ENCODE results near the gene SAPCD2. TPM values are rescaled to one million over a fixed set of nuclear protein-coding genes. Genes with fewer than 3 reads are reported as not detected.
"Not testable (repeated sequence)": the region's sequence is repeated elsewhere in the genome, so short reads cannot be mapped to it uniquely, and the experiment has no call there.

SAPCD2 gene
- total RNA-seq, 1 experiment from 2014 or later, result 17.7 TPM

DNA sequence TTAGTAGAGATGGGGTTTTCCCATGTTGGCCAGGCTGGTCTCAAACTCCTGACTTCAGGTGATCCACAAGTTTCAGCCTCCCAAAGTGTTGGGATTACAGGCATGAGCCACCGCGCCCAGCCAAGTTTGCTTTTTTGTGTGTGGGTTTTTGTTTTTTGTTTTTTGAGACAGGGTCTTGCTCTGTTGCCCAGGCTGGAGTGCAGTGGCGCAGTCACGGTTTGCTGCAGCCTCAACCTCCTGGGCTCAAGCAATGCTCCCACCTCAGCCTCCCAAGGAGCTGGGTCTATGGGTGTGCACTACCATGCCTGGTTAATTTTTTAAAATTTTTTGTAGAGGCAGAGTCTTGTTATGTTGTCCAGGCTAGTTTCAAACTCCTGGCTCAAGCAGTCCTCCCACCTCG, 36.9 kb downstream of the SAPCD2 start:
- DNase-seq (ENCODE audit: low read depth), result not testable (repeated sequence)

GRCh38 chr9:137032858-137033257, 37.5 kb downstream of the SAPCD2 start:
- DNase-seq (ENCODE audit: low read depth), result no peak

DNA sequence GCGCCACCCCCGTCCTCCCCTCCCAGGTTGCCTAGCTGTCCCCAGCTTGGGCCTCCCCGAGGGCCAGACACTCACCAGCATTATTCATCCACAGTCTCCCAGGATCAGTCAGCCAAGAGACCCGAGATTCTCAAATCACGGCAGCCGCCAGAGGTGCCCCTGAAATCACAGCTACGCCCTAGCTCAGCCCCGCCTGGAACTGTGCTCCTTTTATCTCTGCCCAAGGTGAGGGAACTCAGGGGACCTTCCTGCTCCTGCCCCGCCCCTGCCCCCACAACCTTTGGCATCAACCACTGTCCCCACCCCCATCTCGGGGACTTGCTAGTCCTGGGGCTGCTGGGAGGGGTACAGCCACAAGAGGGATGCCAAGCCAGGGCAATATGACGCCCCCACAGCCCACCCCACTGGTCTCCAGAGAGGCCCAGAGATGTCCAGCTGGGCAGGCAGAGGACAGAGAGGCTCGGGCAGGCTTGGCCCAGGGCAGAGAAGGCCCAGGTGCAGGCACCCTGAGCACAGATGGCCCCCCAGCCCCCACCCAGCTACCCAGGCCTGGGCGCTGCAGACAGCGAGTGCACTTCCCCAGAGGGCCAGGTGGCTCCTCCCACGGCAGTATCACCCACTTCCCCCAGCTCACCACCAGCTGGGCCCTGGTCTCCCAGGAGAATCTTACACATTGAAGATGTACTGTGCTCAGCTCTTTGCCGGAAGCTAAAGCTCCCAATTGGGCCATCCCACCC, 38.3 kb downstream of the SAPCD2 start, which contains the start of gene FUT7:
Gene FUT7, minus strand, starts transcription at position 185 of the 737 bp plus-strand sequence. Its CDS starts 97 bp downstream, at position 88.
- DNase-seq (ENCODE audit: low read depth), result no peak

- DNase-seq (ENCODE audit: low read depth), result no peak
Observed at GRCh38 chr9:137030538-137031527, 39.5 kb downstream of the SAPCD2 start.

DNA sequence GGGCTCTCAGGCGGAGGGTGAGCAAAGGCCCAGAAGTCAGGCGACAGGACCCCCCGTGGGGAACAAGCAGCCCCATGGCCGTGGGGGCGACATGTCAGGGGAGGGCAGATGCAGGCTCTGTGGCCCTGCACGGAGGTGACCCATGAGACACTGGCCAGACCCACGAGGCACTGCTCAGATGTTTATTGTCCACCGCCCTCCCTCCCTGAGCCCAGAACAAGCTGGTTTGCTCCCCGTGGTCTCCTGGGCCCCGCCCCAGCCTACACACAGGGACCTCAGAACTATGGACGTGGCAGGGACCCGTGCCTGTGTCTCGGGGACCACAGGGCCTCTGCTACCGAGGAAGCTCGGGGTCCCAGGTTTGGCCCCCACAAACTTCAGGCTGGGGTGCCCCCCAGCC, 40.4 kb downstream of the SAPCD2 start:
- no peak for DNase-seq (ENCODE audit: low read depth)

- peak; percentile 50 for DNase-seq (ENCODE audit: low read depth)
Observed at GRCh38 chr9:137029058-137029936, 41.1 kb downstream of the SAPCD2 start.

DNA sequence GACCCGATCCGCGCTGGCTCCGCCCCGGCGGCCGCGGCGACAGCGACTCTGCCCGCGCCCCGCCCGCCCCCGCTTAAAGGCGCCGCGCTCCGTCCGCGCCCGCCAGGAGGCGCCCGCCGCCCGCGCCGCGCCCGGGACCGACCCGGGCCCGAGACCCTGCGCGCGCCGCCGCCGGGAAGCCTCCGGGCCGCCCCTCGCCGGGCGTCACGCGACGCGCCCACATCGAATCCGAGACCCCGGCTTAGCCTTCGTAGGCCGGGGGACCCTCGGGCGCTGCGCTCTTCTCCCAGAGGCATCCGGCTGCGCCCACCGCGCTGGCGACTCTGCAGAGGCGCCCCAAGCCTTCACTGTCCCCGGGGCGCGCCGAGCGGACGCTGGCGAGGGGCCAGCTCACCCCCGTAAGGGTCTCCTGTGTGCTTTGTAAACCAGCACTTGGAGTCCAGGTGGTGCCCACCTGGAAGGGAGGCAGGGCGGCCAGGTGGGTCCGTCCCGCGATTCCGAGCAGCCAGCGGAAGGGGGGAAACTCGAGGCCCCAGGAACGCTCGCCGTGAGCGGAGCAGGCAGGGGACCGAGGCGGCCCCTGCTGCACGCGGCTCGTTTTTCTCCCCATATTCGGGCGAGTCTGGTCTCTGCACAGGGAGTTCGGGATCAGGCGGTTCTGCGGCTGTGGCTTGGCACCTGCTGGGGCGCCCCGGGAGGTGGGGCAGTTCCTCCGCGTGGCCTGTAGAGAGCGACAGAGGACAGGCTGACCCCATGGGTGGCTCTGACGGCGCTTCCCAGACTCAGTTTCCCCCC, 41.9 kb downstream of the SAPCD2 start:
- peak; percentile 38 for DNase-seq (ENCODE audit: low read depth)

DNA sequence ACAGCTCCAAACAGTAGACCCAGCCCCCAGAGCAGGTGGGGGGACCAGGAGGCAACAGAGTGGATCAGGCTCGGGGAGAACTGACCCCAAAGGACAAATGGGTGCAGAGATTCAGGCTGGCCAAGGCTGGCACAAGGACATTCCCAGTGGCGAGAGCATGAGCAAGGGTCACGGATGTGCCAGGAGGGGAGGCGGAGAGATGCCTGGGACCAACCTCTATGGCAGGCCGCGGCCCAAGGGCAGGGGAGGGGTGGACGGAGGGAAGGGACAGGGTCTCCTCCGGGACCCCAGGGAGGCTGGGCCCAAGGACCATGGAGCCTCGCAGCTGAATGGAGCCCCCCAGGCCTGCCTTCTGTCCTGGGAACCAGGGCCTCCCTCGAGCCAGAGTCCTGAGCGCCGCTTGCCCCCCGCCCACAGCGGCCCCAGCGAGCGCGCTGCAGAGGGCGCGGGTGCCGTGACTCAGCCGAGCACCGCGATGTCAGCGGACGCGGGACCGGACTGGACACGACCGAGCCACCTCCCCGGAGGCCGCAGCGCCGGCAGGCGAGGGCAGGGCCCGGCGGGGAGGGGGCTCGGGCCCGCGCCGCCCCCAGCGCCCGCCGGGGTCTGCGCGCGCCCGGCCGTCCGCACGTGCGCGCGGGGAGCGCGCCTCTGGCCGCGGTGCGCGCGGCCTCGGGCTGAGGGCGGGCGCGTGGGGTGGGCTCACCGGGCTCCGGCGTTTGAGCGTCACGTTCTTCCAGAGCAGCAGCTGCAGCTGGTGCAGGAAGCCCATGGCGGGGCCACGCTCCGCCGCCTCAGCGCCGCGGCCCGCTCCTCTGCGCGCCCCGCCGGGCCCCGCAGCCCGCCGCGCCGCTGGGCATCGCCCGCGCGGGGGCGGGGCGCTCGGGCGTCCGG, 42.7 kb downstream of the SAPCD2 start, which contains the start of gene ABCA2:
Gene ABCA2, minus strand, starts transcription at position 869 of the 894 bp plus-strand sequence. Its CDS starts 97 bp downstream, at position 772.
- no peak for DNase-seq (ENCODE audit: low read depth)

- DNase-seq (ENCODE audit: low read depth), result no peak
Observed at GRCh38 chr9:137026828-137027227, 43.5 kb downstream of the SAPCD2 start.

GRCh38 chr9:137026384-137026783, 44.0 kb downstream of the SAPCD2 start:
- no peak for DNase-seq (ENCODE audit: low read depth)

DNA sequence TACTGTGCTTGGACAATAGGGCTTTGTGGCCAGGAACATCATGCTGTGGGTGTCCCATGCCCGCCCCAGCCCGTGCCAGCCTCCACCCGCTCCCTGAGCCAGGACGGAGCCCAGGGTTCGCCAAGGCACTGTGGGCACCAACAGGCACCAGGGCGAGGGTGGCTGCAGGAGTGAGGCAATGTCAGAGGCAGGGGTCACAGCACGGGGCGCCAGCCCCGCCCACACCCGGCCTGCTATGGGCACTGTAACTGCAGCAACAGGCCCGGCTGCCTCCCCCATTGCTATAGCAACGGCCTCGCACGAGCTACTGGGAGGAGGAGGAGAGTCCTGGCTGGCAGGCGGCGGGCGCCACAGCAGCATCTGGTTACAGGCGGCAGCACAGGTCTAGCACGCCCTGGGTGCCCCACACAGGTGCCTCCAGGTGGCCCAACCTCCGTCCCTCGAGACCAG, 44.8 kb downstream of the SAPCD2 start:
- DNase-seq (ENCODE audit: low read depth), result no peak

- no peak for DNase-seq (ENCODE audit: low read depth)
Observed at GRCh38 chr9:137023583-137023991, 46.8 kb downstream of the SAPCD2 start.

- DNase-seq (ENCODE audit: low read depth), result no peak
Observed at GRCh38 chr9:137023157-137023556, 47.2 kb downstream of the SAPCD2 start.

GRCh38 chr9:137022662-137023008, 47.7 kb downstream of the SAPCD2 start:
- no peak for DNase-seq (ENCODE audit: low read depth)

GRCh38 chr9:137021979-137022661, 48.2 kb downstream of the SAPCD2 start:
- DNase-seq (ENCODE audit: low read depth), result peak; percentile 53

DNA sequence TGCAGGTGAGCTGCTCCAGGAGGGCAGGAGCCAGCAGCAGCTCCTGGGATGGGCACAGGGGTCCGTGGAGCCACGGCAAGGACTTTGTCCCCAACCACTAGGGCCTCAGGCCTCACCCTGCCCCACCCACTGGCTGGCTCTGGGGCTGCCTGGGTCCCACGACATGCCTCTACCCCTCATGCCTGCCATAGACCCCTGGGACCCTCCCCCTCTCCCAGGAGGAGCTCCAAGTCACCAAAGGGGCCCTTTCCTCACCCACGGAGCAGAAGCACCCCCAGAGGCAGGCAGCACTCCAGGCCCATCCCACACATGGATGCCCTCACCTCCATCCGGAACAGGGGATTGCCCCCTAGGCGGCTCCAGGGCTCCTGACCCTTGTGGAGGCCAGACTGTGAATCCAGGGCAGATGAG, 48.8 kb downstream of the SAPCD2 start:
- DNase-seq (ENCODE audit: low read depth), result no peak

- no peak for DNase-seq (ENCODE audit: low read depth)
Observed at GRCh38 chr9:137020771-137021567, 49.4 kb downstream of the SAPCD2 start.
